Transverse colon (tissue), 4 donors: ENCODE measurements around the gene NIF3L1.

ENCODE experiments used
- CTCF ChIP-seq, 5 experiments: fragments of 200-600 bp in 3 of 5; fragments of 450-650 bp in 2 of 5; sonication (generic) in 3 of 5; IDR thresholded peaks; 1 replicate in 2 of 5; 2 replicates in 3 of 5; pipeline ENCODE4 v1.5.1; 2016 to 2017; ENCODE audit warnings: antibody characterized with exemption in 5 of 5, inconsistent platforms in 3 of 5, mild to moderate bottlenecking in 2 of 5, moderate library complexity in 1 of 5
- EP300 ChIP-seq: sonication (generic); formaldehyde crosslinking; IDR thresholded peaks from one replicate; pipeline ENCODE4 v1.6.1; 2017; ENCODE audit warnings: antibody characterized with exemption, low read depth
- POLR2A ChIP-seq: fragments of 450-650 bp; IDR thresholded peaks from one replicate; pipeline ENCODE4 v1.6.1; 2016; ENCODE audit warnings: antibody characterized with exemption, mild to moderate bottlenecking, moderate library complexity
- POLR2AphosphoS5 ChIP-seq, 3 donors: sonication (generic); formaldehyde crosslinking; IDR thresholded peaks; one replicate each; pipeline ENCODE4 v1.6.1; 2016; ENCODE audit warnings: antibody characterized with exemption in 3 of 3

- TF ChIP-seq POLR2A (peak; percentile 52), CTCF (IDR thresholded peaks at IDR 0.05) (no peak), EP300 (no peak), POLR2AphosphoS5 (IDR thresholded peaks at IDR 0.05) (peak; percentile 79 to 90 (median 81))
Observed at GRCh38 chr2:200862532-200863000, 26.6 kb upstream of the NIF3L1 start.
